HL-60 (cell line): ENCODE results near the gene ACSL6.

Experiments
- DNase-seq, 2 experiments: peaks; one replicate each; pipeline ENCODE4 v3.0.0-alpha.2; 2010 to 2020; ENCODE audit warnings: low read depth in 1 of 2, low spot score in 1 of 2
- H3K27ac ChIP-seq: fragments of 250-450 bp; sonication (Bioruptor Pico); replicated peaks from 2 replicates; pipeline ENCODE4 v1.5.1; 2020; ENCODE audit warnings: mild to moderate bottlenecking, moderate library complexity
- H3K27me3 ChIP-seq: fragments of 250-450 bp; sonication (Bioruptor Pico); 2 replicates; pipeline ENCODE4 v1.5.1; 2021; ENCODE audit warnings: mild to moderate bottlenecking, moderate library complexity; ENCODE audit not compliant: insufficient read depth, poor library complexity, severe bottlenecking
- H3K4me3 ChIP-seq: replicated peaks from 2 replicates; pipeline ENCODE4 v1.5.1; 2011; ENCODE audit warnings: mild to moderate bottlenecking, control low read depth, low read length; ENCODE audit not compliant: insufficient read depth
- GABPA ChIP-seq: IDR thresholded peaks from 2 replicates; pipeline ENCODE4 v1.6.1; 2012; ENCODE audit warnings: low read depth
- POLR2AphosphoS5 ChIP-seq: IDR thresholded peaks from 2 replicates; pipeline ENCODE4 v1.6.1; 2012; ENCODE audit warnings: low read depth
- SPI1 ChIP-seq: IDR thresholded peaks from 2 replicates; pipeline ENCODE4 v1.6.1; 2012; ENCODE audit warnings: low read depth, mild to moderate bottlenecking, borderline replicate concordance
- TF ChIP-seq, protein P1 (sequence below): IDR thresholded peaks from 2 replicates; pipeline ENCODE4 v1.6.1; 2012; ENCODE audit warnings: low read depth; ENCODE audit not compliant: insufficient replicate concordance
- TF ChIP-seq, protein P2 (sequence below): IDR thresholded peaks from one replicate; pipeline ENCODE4 v1.5.1; 2011; ENCODE audit warnings: low read length, control low read depth, inconsistent platforms; ENCODE audit not compliant: insufficient read depth

Gene ACSL6

DNA sequence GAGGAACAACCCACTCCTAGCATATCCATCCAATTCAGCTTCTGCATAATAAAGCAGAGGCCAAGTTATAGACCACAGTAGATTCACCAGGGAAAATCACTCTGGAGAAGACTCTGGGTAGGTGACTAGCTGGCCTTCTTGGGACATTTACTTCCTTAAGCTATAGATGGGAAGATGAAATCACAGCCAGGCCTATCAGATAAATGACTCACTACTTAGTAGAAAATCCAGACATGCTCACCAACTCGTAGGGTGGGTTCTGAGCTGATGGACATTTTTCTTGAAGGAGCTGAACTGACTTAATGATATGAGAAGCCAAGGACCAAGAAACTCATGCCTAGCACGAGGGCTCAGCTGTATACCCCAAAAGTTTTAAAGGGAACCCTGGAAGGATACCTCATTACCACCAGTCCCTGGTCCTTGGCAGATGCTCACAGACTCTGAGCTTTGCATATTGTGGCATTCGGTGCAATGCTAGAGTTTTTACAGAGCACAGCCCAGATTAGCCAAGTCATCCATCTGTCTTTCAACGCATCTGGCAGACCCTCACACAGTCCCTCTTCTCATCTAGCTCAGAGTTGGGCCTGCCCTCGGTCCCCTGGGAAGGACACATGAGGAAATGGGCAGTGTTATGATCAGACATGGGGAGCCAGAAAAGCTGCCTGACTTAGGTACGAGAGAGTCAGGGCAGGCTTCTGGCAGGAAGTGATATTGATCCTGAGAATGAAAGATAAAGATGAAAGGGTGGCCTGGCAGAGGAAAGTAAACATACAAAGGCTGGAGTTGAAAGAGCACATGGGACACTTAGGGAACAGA lies 15.0 kb downstream of the ACSL6 start:
- no peaks in the 10 kb centered on the region for H3K27me3 ChIP-seq
- TF ChIP-seq, protein P1, sequence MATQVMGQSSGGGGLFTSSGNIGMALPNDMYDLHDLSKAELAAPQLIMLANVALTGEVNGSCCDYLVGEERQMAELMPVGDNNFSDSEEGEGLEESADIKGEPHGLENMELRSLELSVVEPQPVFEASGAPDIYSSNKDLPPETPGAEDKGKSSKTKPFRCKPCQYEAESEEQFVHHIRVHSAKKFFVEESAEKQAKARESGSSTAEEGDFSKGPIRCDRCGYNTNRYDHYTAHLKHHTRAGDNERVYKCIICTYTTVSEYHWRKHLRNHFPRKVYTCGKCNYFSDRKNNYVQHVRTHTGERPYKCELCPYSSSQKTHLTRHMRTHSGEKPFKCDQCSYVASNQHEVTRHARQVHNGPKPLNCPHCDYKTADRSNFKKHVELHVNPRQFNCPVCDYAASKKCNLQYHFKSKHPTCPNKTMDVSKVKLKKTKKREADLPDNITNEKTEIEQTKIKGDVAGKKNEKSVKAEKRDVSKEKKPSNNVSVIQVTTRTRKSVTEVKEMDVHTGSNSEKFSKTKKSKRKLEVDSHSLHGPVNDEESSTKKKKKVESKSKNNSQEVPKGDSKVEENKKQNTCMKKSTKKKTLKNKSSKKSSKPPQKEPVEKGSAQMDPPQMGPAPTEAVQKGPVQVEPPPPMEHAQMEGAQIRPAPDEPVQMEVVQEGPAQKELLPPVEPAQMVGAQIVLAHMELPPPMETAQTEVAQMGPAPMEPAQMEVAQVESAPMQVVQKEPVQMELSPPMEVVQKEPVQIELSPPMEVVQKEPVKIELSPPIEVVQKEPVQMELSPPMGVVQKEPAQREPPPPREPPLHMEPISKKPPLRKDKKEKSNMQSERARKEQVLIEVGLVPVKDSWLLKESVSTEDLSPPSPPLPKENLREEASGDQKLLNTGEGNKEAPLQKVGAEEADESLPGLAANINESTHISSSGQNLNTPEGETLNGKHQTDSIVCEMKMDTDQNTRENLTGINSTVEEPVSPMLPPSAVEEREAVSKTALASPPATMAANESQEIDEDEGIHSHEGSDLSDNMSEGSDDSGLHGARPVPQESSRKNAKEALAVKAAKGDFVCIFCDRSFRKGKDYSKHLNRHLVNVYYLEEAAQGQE: no peak
- TF ChIP-seq POLR2AphosphoS5: no peak
- TF ChIP-seq, protein P2, sequence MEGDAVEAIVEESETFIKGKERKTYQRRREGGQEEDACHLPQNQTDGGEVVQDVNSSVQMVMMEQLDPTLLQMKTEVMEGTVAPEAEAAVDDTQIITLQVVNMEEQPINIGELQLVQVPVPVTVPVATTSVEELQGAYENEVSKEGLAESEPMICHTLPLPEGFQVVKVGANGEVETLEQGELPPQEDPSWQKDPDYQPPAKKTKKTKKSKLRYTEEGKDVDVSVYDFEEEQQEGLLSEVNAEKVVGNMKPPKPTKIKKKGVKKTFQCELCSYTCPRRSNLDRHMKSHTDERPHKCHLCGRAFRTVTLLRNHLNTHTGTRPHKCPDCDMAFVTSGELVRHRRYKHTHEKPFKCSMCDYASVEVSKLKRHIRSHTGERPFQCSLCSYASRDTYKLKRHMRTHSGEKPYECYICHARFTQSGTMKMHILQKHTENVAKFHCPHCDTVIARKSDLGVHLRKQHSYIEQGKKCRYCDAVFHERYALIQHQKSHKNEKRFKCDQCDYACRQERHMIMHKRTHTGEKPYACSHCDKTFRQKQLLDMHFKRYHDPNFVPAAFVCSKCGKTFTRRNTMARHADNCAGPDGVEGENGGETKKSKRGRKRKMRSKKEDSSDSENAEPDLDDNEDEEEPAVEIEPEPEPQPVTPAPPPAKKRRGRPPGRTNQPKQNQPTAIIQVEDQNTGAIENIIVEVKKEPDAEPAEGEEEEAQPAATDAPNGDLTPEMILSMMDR: no peak
- no peak overlapping the region for H3K27ac ChIP-seq
- no peak for DNase-seq
- no peak overlapping the region for H3K4me3 ChIP-seq

DNA sequence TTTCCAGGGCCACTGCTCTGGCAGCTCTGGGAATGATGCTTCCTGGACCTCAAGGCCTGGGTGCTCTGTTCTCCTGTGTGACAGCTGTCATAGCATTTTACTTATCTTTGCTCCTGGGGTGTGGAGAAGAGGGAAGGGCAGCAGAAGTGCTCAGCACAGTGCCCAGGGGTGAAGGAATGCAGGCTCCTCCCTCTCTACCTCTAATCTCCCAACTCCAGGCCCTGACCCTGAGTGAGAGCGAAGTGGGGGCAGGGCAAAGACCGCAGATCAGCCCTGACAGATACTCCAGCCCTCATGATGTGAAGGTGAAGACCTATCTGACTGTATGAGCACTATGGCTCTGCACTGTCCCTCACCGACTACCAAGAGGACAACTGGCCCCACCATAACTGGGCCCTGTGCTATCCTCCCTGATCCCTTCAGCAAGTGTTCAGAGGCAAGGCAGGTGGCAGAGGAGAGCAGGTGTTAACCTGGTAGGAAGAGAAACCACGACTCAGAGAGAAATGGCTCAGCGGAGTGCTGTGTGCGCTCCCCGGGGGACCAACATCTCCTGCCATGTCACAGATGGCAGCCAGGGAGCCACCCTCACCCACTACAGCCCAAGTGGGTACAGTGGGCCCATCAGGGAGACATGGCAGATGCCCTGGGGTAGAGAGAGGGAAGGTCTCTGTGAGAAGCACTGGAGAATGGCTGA lies 16.8 kb downstream of the ACSL6 start:
- H3K27ac ChIP-seq: no peak overlapping the region
- no peaks in the 10 kb centered on the region for H3K27me3 ChIP-seq
- H3K4me3 ChIP-seq: no peak overlapping the region
- TF ChIP-seq, protein P2: no peak
- TF ChIP-seq POLR2AphosphoS5: no peak
- DNase-seq: no peak

DNA sequence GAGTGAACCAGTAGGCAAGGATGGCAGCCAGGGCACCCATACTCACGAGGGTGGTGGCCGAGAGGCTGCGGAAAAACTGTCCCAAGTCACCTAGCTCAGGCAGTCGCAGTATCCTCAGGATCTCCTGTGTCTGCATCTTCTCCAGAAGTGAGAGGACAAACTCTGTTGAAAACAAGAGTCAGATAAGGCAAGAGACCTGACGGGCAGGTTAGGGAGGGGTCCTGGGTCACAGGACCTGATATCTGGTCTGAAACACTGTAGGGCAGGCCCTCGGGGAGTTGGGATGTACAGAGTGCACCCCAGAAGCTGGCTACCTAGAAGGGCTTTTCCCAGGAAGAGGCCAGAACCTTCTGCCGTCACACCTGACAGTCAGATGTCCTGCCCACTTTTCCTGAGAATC lies 17.4 kb downstream of the ACSL6 start:
- Histone ChIP-seq H3K27ac (no peak overlapping the region), H3K27me3 (no peaks in the 10 kb centered on the region), H3K4me3 (no peak overlapping the region)
- no peak for DNase-seq
- TF ChIP-seq, protein P2: no peak
- TF ChIP-seq GABPA (no peak), SPI1 (no peak), POLR2AphosphoS5 (no peak)
- TF ChIP-seq, protein P1: no peak
